Measurements from ENCODE around the gene PHTF2. TPM values are rescaled to one million over a fixed set of nuclear protein-coding genes. Genes with fewer than 3 reads are reported as not detected.

PHTF2 gene
- polyA plus RNA-seq, 3 donors = 10.1 to 34.3 (median 10.3) TPM

GRCh38 chr7:77797734-77798393, 709 bp upstream of the PHTF2 start:
- H3K4me1 Mint-ChIP-seq = peaks cover 61% of the 10 kb centered on the region
- H3K27me3 Mint-ChIP-seq (ENCODE audit: low read depth in 3 of 3) = no peaks in the 10 kb centered on the region
- H3K4me2 ChIP-seq (replicated peaks; ENCODE audit: extremely low read depth, low read length, poor library complexity, severe bottlenecking) = peak overlapping the region; percentile 86
- H3K9ac ChIP-seq (ENCODE audit: insufficient read depth, low read length, poor library complexity, severe bottlenecking) = peak overlapping the region; percentile 84
- intact Hi-C loops (cut with micrococcal nuclease) = loop anchor here in 1 of 2 donors (5.0 kb wide), 1 partner anchor 101 kb away; the partner anchor contains the start of gene RSBN1L
- peaks cover 0 to 5% of the 10 kb centered on the region in 2 donors for H3K36me3 ChIP-seq (replicated peaks in 1 of 2; ENCODE audit: control insufficient read depth in 1 of 2, insufficient read depth in 2 of 2, low read length in 2 of 2)
- H3K27ac ChIP-seq (ENCODE audit: low read depth in 1 of 2, low read length in 2 of 2) = peak overlapping the region; percentile 88 to 92
- peaks cover 0 to 3% (median 0%) of the 10 kb centered on the region in 7 donors for H3K9me3 Mint-ChIP-seq
- peak overlapping the region; percentile 97 for H2AFZ ChIP-seq (ENCODE audit: insufficient read depth, low read depth, low read length, poor library complexity, severe bottlenecking)
- peak in 1 of 3 donors; percentile 5 for DNase-seq
- H3K36me3 Mint-ChIP-seq = peaks cover 6 to 22% of the 10 kb centered on the region in 2 donors
- H3K79me2 ChIP-seq (ENCODE audit: insufficient read depth, low read length) = peaks cover 98% of the 10 kb centered on the region
- 0% methylated on average over 33 of the region's 35 CpGs for WGBS (ENCODE audit: insufficient coverage)
- peak overlapping the region; percentile 89 to 98 (median 95) for H3K27ac Mint-ChIP-seq
- peak overlapping the region; percentile 97 to 98 for H3K4me3 Mint-ChIP-seq
- H3K4me1 ChIP-seq (ENCODE audit: control insufficient read depth in 1 of 2, insufficient read depth in 2 of 2, low read length in 2 of 2) = peaks cover 32 to 54% of the 10 kb centered on the region in 2 donors
- peak overlapping the region; percentile 84 to 97 (median 91) for H3K4me3 ChIP-seq (replicated peaks in 1 of 3; ENCODE audit: low read depth in 2 of 3, low read length in 3 of 3)
- no peaks in the 10 kb centered on the region for H3K27me3 ChIP-seq (ENCODE audit: control insufficient read depth in 2 of 2, insufficient read depth in 2 of 2, low read length in 2 of 2)
- H4K20me1 ChIP-seq (ENCODE audit: insufficient read depth, low read length) = peaks cover 36% of the 10 kb centered on the region
- TF ChIP-seq, protein P1, sequence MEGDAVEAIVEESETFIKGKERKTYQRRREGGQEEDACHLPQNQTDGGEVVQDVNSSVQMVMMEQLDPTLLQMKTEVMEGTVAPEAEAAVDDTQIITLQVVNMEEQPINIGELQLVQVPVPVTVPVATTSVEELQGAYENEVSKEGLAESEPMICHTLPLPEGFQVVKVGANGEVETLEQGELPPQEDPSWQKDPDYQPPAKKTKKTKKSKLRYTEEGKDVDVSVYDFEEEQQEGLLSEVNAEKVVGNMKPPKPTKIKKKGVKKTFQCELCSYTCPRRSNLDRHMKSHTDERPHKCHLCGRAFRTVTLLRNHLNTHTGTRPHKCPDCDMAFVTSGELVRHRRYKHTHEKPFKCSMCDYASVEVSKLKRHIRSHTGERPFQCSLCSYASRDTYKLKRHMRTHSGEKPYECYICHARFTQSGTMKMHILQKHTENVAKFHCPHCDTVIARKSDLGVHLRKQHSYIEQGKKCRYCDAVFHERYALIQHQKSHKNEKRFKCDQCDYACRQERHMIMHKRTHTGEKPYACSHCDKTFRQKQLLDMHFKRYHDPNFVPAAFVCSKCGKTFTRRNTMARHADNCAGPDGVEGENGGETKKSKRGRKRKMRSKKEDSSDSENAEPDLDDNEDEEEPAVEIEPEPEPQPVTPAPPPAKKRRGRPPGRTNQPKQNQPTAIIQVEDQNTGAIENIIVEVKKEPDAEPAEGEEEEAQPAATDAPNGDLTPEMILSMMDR (IDR thresholded peaks at IDR 0.05) = no peak
- H3K9me3 ChIP-seq (replicated peaks in 1 of 2; ENCODE audit: control insufficient read depth in 1 of 2, insufficient read depth in 1 of 2, low read length in 2 of 2) = no peaks in the 10 kb centered on the region

DNA sequence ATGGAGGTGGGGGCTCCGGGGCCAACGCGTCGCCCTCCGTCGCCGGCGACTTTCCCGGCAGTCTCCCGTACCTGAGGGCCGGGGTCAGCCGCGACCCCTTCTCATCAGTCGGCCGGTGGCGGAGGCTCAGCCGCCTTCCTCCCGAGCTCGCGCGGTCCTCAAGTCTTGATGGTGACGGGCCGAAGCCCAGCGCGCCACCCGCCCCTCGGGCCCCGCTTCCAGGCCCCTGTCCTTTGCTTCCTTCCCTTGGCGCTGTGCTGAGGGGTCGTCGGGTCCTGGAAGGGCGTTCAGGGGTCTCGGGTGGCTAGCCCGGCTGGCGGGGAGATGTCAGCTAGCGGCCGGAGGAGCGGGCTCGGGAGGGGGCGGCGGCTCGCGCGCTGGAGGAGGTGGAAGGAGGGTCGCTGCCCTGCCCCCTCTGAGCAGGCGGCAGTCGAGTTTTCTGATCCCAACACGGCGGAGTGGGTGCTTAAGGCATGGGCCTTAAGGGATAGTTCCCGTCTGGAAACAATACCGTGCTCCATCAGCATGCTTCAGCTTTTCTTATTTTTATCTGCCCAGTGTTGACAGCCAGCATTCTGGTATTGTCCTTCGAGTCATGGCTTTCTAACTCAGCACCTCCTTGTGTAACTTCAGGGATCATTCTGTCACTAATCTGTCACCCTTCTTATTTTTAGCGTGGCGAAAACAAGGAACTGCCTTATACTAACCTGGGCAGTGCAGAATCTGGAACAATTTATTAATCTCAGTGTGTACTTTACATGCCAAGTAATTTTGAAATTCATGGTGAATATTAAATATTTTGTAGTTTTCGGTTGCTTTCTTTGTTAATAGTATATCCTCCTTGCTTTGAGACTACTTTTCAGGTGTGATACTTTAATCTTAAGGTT, 748 bp downstream of the PHTF2 start:
- H3K79me2 ChIP-seq (ENCODE audit: insufficient read depth, low read length) = peaks cover 98% of the 10 kb centered on the region
- H3K9me3 Mint-ChIP-seq = peaks cover 0 to 3% (median 0%) of the 10 kb centered on the region in 7 donors
- peaks cover 67% of the 10 kb centered on the region for H3K4me1 Mint-ChIP-seq
- H4K20me1 ChIP-seq (ENCODE audit: insufficient read depth, low read length) = peaks cover 25% of the 10 kb centered on the region
- no peaks in the 10 kb centered on the region for H3K9me3 ChIP-seq (replicated peaks in 1 of 2; ENCODE audit: control insufficient read depth in 1 of 2, insufficient read depth in 1 of 2, low read length in 2 of 2)
- H3K4me2 ChIP-seq (replicated peaks; ENCODE audit: extremely low read depth, low read length, poor library complexity, severe bottlenecking) = peak overlapping the region; percentile 86
- WGBS (ENCODE audit: insufficient coverage) = under 1% methylated on average over 49 of the region's 55 CpGs
- TF ChIP-seq, protein P1 (IDR thresholded peaks at IDR 0.05) = peak; percentile 22
- H3K27ac Mint-ChIP-seq = peak overlapping the region; percentile 82 to 98 (median 95)
- peak overlapping the region; percentile 84 for H3K9ac ChIP-seq (ENCODE audit: insufficient read depth, low read length, poor library complexity, severe bottlenecking)
- peaks cover 0 to 14% of the 10 kb centered on the region in 2 donors for H3K36me3 Mint-ChIP-seq
- peak overlapping the region; percentile 84 to 97 (median 91) for H3K4me3 ChIP-seq (replicated peaks in 1 of 3; ENCODE audit: low read depth in 2 of 3, low read length in 3 of 3)
- H3K27me3 Mint-ChIP-seq (ENCODE audit: low read depth in 3 of 3) = no peaks in the 10 kb centered on the region
- peaks cover 34 to 53% of the 10 kb centered on the region in 2 donors for H3K4me1 ChIP-seq (ENCODE audit: control insufficient read depth in 1 of 2, insufficient read depth in 2 of 2, low read length in 2 of 2)
- DNase-seq = peak; percentile 58 to 71 (median 58)
- peak overlapping the region; percentile 97 to 98 for H3K4me3 Mint-ChIP-seq
- H3K27ac ChIP-seq (ENCODE audit: low read depth in 1 of 2, low read length in 2 of 2) = peak overlapping the region; percentile 88 to 92
- H3K36me3 ChIP-seq (replicated peaks in 1 of 2; ENCODE audit: control insufficient read depth in 1 of 2, insufficient read depth in 2 of 2, low read length in 2 of 2) = no peaks in the 10 kb centered on the region
- no peaks in the 10 kb centered on the region for H3K27me3 ChIP-seq (ENCODE audit: control insufficient read depth in 2 of 2, insufficient read depth in 2 of 2, low read length in 2 of 2)
- intact Hi-C loops (cut with micrococcal nuclease) = loop anchor here in 1 of 2 donors (5.0 kb wide), 1 partner anchor 102 kb away; the partner anchor contains the start of gene RSBN1L
- peak overlapping the region; percentile 97 for H2AFZ ChIP-seq (ENCODE audit: insufficient read depth, low read depth, low read length, poor library complexity, severe bottlenecking)

Data from CD14-positive monocyte (primary cell).